ENCODE results near the gene MMD2. TPM values are rescaled to one million over a fixed set of nuclear protein-coding genes. Genes with fewer than 3 reads are reported as not detected.

The MMD2 gene
- total and polyA plus RNA-seq, 2 of the 8 experiments (the other 6 are each of a cell fraction or from before 2014, with no cell fraction given): 0.14 TPM; not detected in 1

DNA sequence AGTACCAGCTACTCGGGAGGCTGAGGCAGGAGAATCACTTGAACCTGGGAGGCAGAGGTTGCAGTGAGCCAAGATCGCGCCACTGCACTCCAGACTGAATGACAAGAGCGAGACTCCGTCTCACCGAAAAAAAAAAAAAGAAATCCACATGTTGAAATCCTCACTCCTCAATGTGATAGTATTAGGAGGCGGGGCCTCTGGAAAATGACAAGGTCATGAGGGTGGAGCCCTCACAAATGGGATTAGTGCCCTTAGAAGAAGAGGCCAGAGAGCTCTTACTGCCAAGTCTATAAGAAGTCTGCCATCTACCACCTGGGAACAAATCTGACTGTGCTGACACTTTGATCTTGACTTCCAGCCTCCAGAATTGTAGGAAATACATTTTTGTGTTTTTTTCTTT is 10.6 kb downstream of the MMD2 start:
- H3K23me2 ChIP-seq (ENCODE audit: low read depth, low read length): peaks cover 4% of the 10 kb centered on the region; the same call in 1 of the 2 replicates
- H3K4me1 ChIP-seq (replicated peaks in 1 of 4; ENCODE audit: control insufficient read depth in 3 of 4, insufficient read depth in 4 of 4, low read length in 3 of 4): no peaks in the 10 kb centered on the region
- no peak overlapping the region for H3K56ac ChIP-seq (replicated peaks; ENCODE audit: insufficient read length, low read depth, low read length)
- H3K9ac ChIP-seq (replicated peaks in 1 of 4; ENCODE audit: extremely low read depth in 1 of 4, low read depth in 3 of 4, low read length in 3 of 4): no peak overlapping the region
- no peaks in the 10 kb centered on the region for H3K36me3 ChIP-seq (ENCODE audit: control insufficient read depth in 2 of 4, insufficient read depth in 4 of 4, low read length in 3 of 4)
- 91% methylated on average over 7 of the region's 7 CpGs; no CpG with 5 or more reads in 1 of the 2 experiments for WGBS, 2 experiments (ENCODE audit: extremely low coverage in 1 of 2, insufficient coverage in 1 of 2, insufficient read length in 1 of 2, insufficient replicate concordance in 2 of 2, low coverage in 1 of 2, low lambda C conversion rate in 2 of 2, missing lambda C conversion rate in 1 of 2)
- H2AFZ ChIP-seq (ENCODE audit: low read length): no peak overlapping the region
- H2BK120ac ChIP-seq (replicated peaks; ENCODE audit: low read depth, low read length): no peak overlapping the region
- H2AK5ac ChIP-seq (ENCODE audit: low read depth, low read length): no peak overlapping the region
- peaks cover 0 to 4% of the 10 kb centered on the region in 2 experiments for H4K20me1 ChIP-seq (replicated peaks in 1 of 2; ENCODE audit: control insufficient read depth in 1 of 2, insufficient read depth in 2 of 2, low read length in 2 of 2)
- H3K23ac ChIP-seq (ENCODE audit: insufficient read length): no peak overlapping the region
- H2BK20ac ChIP-seq (ENCODE audit: low read length): no peak overlapping the region
- H4K5ac ChIP-seq (ENCODE audit: insufficient read length, low read depth, low read length): no peak overlapping the region
- H3K14ac ChIP-seq (ENCODE audit: insufficient read length): no peak overlapping the region
- no peaks in the 10 kb centered on the region for H3K27me3 ChIP-seq (replicated peaks in 1 of 4; ENCODE audit: control insufficient read depth in 3 of 4, extremely low read depth in 1 of 4, insufficient read depth in 3 of 4, low read length in 3 of 4)
- no peak overlapping the region for H3K4me3 ChIP-seq (ENCODE audit: extremely low read depth in 1 of 4, insufficient read depth in 2 of 4, low read depth in 3 of 4, low read length in 4 of 4)
- no peak overlapping the region for H2BK15ac ChIP-seq (ENCODE audit: low read length)
- H3K4me2 ChIP-seq (ENCODE audit: insufficient read depth in 1 of 2, low read depth in 2 of 2, low read length in 2 of 2): no peak overlapping the region
- H3K4ac ChIP-seq (replicated peaks; ENCODE audit: insufficient read length, low read depth, low read length): no peak overlapping the region
- ChIA-PET POLR2A (ENCODE audit: partially characterized antibody) (no interaction called here), CTCF (ENCODE audit: partially characterized antibody) (interaction anchor here (0.7 kb wide), 1 partner anchor 65 kb away, joined by 3 read pairs; the partner anchor contains the start of gene RADIL)
- no peak overlapping the region for H2BK5ac ChIP-seq (ENCODE audit: low read depth, low read length)
- FAIRE-seq (no peak), DNase-seq (ENCODE audit: low read depth in 1 of 2, low spot score in 2 of 2) (no peak)
- H3K79me2 ChIP-seq (ENCODE audit: control insufficient read depth in 1 of 2, insufficient read depth in 2 of 2, low read length in 2 of 2): no peaks in the 10 kb centered on the region
- no peak overlapping the region for H4K8ac ChIP-seq (ENCODE audit: extremely low read depth, insufficient read depth, low read length)
- H3K27ac ChIP-seq (ENCODE audit: low read depth, low read length): no peak overlapping the region
- H3K9me3 ChIP-seq (ENCODE audit: insufficient read depth in 2 of 2, low read depth in 1 of 2, low read length in 1 of 2): peaks cover 0 to 6% of the 10 kb centered on the region in 2 experiments; a peak in 1 of 4 replicates
- no peak overlapping the region for H4K91ac ChIP-seq (replicated peaks; ENCODE audit: insufficient read length, low read length)
- no peaks in the 10 kb centered on the region for H3K79me1 ChIP-seq (ENCODE audit: low read depth, low read length)
- H2BK12ac ChIP-seq (ENCODE audit: low read depth, low read length): no peak overlapping the region
- no peak overlapping the region for H3K18ac ChIP-seq (ENCODE audit: extremely low read depth, low read length)
- no peak for TF ChIP-seq KDM5A (IDR thresholded peaks at IDR 0.05; ENCODE audit: low read length)
- no peak for TF ChIP-seq PHF8 (conservative IDR thresholded peaks at IDR 0.05; ENCODE audit: low read depth, low read length)

Data from H1 (cell line).